NB4 (cell line): ENCODE results near the gene PCYT2.

Source experiments
- CTCF ChIP-seq: IDR thresholded peaks from one replicate; pipeline ENCODE4 v1.5.1; 2012; ENCODE audit warnings: low read depth, low read length
- POLR2A ChIP-seq: IDR thresholded peaks from 2 replicates; pipeline ENCODE4 v1.6.1; 2011; ENCODE audit warnings: mild to moderate bottlenecking; ENCODE audit not compliant: insufficient read length; ENCODE audit errors: extremely low read depth
- TF ChIP-seq, protein P1 (sequence below): IDR thresholded peaks from 2 replicates; pipeline ENCODE4 v1.6.1; 2011; ENCODE audit warnings: low read depth, low read length

DNA sequence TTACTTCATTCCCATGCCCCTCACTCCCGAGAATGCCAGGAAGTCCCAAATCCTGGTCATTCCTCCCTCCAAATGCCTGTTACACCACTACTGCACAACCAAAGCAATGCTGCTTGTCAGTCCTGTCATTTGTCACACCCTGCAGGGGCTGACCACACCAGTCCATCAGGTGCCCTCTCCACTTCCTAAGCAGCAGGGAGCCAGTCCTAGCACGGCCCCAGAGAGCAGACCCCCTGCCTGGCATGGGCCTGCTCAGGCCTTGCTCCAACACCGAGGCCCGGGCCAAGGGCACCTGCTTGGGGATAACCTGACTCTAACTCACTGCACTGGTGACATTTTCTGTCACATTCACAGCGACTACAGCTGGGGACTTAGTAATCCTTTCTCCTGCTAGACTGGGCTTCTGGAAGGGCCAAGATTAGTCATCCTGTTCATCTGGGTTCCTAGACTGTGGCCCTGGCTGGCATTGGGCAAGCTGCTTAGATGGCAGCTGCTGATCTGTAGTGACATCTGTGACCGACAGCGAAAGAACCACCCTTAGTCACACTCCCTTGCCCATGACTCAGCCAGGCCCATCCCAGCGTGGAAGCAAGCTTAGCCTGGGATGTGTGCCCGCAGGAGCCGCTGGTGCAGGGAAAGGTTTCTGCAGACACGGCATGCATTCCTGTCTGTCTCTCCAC, 25.2 kb downstream of the PCYT2 start:
- no peak for TF ChIP-seq POLR2A
- no peak for TF ChIP-seq CTCF
- TF ChIP-seq, protein P1, sequence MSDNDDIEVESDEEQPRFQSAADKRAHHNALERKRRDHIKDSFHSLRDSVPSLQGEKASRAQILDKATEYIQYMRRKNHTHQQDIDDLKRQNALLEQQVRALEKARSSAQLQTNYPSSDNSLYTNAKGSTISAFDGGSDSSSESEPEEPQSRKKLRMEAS = no peak
